HepG2 (cell line): ENCODE data around the gene UTS2R. TPM values are rescaled to one million over a fixed set of nuclear protein-coding genes. Genes with fewer than 3 reads are reported as not detected.

Experiments
- NFE2L1 ChIP-seq: sonication (generic); formaldehyde crosslinking; IDR thresholded peaks from 2 replicates; pipeline ENCODE4 v1.4.0; 2020; ENCODE audit warnings: missing genetic modification reagents, mild to moderate bottlenecking, borderline replicate concordance
- TEAD3 ChIP-seq: optimal IDR thresholded peaks from 2 replicates; pipeline ENCODE3; 2016; ENCODE audit warnings: borderline replicate concordance
- YY1 ChIP-seq: IDR thresholded peaks from 2 replicates; pipeline ENCODE4 v1.6.1; 2011; ENCODE audit warnings: low read length, low read depth, moderate library complexity, mild to moderate bottlenecking; ENCODE audit not compliant: insufficient read depth, insufficient replicate concordance
- ZBTB7B ChIP-seq: sonication (generic); formaldehyde crosslinking; IDR thresholded peaks from 2 replicates; pipeline ENCODE4 v1.4.0; 2020; ENCODE audit warnings: missing genetic modification reagents
- ZC3H13 ChIP-seq: sonication (generic); formaldehyde crosslinking; IDR thresholded peaks from 2 replicates; pipeline ENCODE4 v1.8.1; 2023; ENCODE audit warnings: mild to moderate bottlenecking, missing genetic modification reagents, moderate library complexity
- ZFY ChIP-seq: sonication (generic); formaldehyde crosslinking; IDR thresholded peaks from 2 replicates; pipeline ENCODE4 v1.4.0; 2020; ENCODE audit warnings: missing genetic modification reagents
- ZNF143 ChIP-seq: sonication (generic); formaldehyde crosslinking; IDR thresholded peaks from 2 replicates; pipeline ENCODE4 v1.4.0; 2020; ENCODE audit warnings: missing genetic modification reagents
- ZNF260 ChIP-seq: sonication (generic); formaldehyde crosslinking; IDR thresholded peaks from 2 replicates; pipeline ENCODE4 v1.4.0; 2020; ENCODE audit warnings: missing genetic modification reagents, low read depth, mild to moderate bottlenecking, borderline replicate concordance
- ZNF331 ChIP-seq: sonication (generic); formaldehyde crosslinking; IDR thresholded peaks from 2 replicates; pipeline ENCODE4 v1.4.0; 2020; ENCODE audit warnings: missing genetic modification reagents
- ZNF354B ChIP-seq: sonication (generic); formaldehyde crosslinking; IDR thresholded peaks from 2 replicates; pipeline ENCODE4 v1.8.0; 2022; ENCODE audit warnings: mild to moderate bottlenecking, missing genetic modification reagents
- ZNF605 ChIP-seq: sonication (generic); formaldehyde crosslinking; IDR thresholded peaks from 2 replicates; pipeline ENCODE4 v1.8.0; 2022; ENCODE audit warnings: mild to moderate bottlenecking, missing genetic modification reagents
- ZNF670 ChIP-seq: sonication (generic); formaldehyde crosslinking; IDR thresholded peaks from 2 replicates; pipeline ENCODE4 v1.8.0; 2022; ENCODE audit warnings: mild to moderate bottlenecking, missing genetic modification reagents, borderline replicate concordance
- ZNF780A ChIP-seq: sonication (generic); formaldehyde crosslinking; IDR thresholded peaks from 2 replicates; pipeline ENCODE4 v1.8.0; 2022; ENCODE audit warnings: mild to moderate bottlenecking, missing genetic modification reagents, moderate library complexity
- ZNF878 ChIP-seq: sonication (generic); formaldehyde crosslinking; IDR thresholded peaks from 2 replicates; pipeline ENCODE4 v1.8.1; 2023; ENCODE audit warnings: mild to moderate bottlenecking, missing genetic modification reagents, moderate library complexity
- ZSCAN22 ChIP-seq: sonication (generic); formaldehyde crosslinking; IDR thresholded peaks from 2 replicates; pipeline ENCODE4 v1.4.0; 2020; ENCODE audit warnings: mild to moderate bottlenecking, missing genetic modification reagents
- polyA plus RNA-seq, 8 experiments: library from polyadenylated mRNA; depleted of rRNA in 3 of 8; stranded (reverse) in 7 of 8; unstranded in 1 of 8; fragments of >200 nt; fragmentation: Illumina TruSeq in 4 of 8; extraction: Trizol in 4 of 8; gene quantifications; 2 replicates each; pipeline versions ENCODE4 v1.2.1 to v1.2.3, GENCODE V29; 2011 to 2016; ENCODE audit warnings: low read depth in 4 of 8, missing spikeins in 1 of 8, mixed read lengths in 1 of 8; ENCODE audit not compliant: insufficient read depth in 1 of 8
- total RNA-seq, 5 experiments: library from RNA; depleted of rRNA; stranded (reverse); fragments of >200 nt; fragmentation: Illumina TruSeq; extraction: Trizol; gene quantifications; 2 replicates each; pipeline ENCODE4 v1.2.3, GENCODE V29; 2016; ENCODE audit warnings: low read depth in 1 of 5
- TF ChIP-seq, protein P1 (sequence below): sonication (generic); formaldehyde crosslinking; IDR thresholded peaks from 2 replicates; pipeline ENCODE4 v1.4.0; 2020; ENCODE audit warnings: missing genetic modification reagents, borderline replicate concordance
- TF ChIP-seq, protein P2 (sequence below), 2 experiments: IDR thresholded peaks; 2 replicates each; pipeline ENCODE4 v1.6.1; 2011 to 2012; ENCODE audit warnings: low read length in 2 of 2, borderline replicate concordance in 1 of 2, low read depth in 1 of 2, mild to moderate bottlenecking in 1 of 2, moderate library complexity in 1 of 2
- TF ChIP-seq, protein P3 (sequence below): sonication (generic); formaldehyde crosslinking; IDR thresholded peaks from 2 replicates; pipeline ENCODE4 v1.4.0; 2020; ENCODE audit warnings: missing genetic modification reagents
- TF ChIP-seq, protein P4 (sequence below): sonication (generic); formaldehyde crosslinking; IDR thresholded peaks from 2 replicates; pipeline ENCODE4 v1.5.0; 2020; ENCODE audit warnings: missing genetic modification reagents, mild to moderate bottlenecking, borderline replicate concordance

The UTS2R gene
- total and polyA plus RNA-seq, 2 of the 13 experiments (the other 11 are each of a cell fraction or from before 2014, with no cell fraction given): 0.13 to 0.15 TPM

DNA sequence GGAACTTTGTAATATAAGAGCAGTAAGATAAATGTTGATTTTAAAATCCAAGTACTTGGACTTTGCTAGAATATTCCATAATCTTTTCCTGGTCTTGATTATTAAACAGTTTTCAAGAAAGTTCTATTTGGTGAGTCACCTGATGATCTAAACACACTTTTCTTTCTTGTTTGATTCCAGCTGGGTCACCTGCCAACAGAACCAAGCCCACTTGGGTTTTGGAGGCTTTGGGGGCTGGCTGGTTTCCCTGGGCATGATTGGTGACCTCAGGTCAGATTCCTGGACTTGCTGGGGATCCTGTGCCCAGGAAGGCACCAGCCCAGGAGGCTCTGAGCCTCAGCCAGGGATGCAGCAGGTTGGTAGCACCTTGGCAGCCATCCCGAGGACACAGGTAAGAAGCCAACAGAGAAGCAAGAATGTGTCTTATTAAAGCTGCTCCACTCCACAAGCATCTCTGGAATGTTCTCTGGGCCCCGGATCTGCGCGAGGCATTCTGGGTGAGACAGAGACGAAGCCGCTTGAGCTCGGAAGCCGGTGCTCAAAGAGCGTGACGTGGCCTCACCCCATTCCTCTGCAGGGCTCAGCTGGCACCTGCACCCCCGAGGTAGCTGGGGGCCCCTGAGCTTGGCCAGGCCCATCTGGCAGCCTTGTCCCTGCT is 15.7 kb upstream of the UTS2R start (continued):
- TF ChIP-seq NFE2L1 (CRISPR knock-in tag) (no peak), ZFY (CRISPR knock-in tag) (peak; percentile 27), ZC3H13 (CRISPR knock-in tag) (no peak), ZBTB7B (CRISPR knock-in tag) (no peak), ZNF605 (CRISPR knock-in tag) (peak; percentile 39; the same call in 1 of the 2 replicates), TEAD3 (CRISPR knock-in tag) (peak; percentile 77), ZSCAN22 (CRISPR knock-in tag) (no peak), ZNF260 (CRISPR knock-in tag) (no peak), ZNF878 (CRISPR knock-in tag) (no peak), YY1 (no peak), ZNF354B (no peak), ZNF780A (CRISPR knock-in tag) (no peak), ZNF331 (CRISPR knock-in tag) (no peak), ZNF143 (peak; percentile 81), ZNF670 (CRISPR knock-in tag) (no peak)
- TF ChIP-seq, protein P1, sequence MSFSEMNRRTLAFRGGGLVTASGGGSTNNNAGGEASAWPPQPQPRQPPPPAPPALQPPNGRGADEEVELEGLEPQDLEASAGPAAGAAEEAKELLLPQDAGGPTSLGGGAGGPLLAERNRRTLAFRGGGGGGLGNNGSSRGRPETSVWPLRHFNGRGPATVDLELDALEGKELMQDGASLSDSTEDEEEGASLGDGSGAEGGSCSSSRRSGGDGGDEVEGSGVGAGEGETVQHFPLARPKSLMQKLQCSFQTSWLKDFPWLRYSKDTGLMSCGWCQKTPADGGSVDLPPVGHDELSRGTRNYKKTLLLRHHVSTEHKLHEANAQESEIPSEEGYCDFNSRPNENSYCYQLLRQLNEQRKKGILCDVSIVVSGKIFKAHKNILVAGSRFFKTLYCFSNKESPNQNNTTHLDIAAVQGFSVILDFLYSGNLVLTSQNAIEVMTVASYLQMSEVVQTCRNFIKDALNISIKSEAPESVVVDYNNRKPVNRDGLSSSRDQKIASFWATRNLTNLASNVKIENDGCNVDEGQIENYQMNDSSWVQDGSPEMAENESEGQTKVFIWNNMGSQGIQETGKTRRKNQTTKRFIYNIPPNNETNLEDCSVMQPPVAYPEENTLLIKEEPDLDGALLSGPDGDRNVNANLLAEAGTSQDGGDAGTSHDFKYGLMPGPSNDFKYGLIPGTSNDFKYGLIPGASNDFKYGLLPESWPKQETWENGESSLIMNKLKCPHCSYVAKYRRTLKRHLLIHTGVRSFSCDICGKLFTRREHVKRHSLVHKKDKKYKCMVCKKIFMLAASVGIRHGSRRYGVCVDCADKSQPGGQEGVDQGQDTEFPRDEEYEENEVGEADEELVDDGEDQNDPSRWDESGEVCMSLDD: 0 out of 2 replicates have a peak, but pooled peaks have one; percentile 56
- TF ChIP-seq, protein P2, sequence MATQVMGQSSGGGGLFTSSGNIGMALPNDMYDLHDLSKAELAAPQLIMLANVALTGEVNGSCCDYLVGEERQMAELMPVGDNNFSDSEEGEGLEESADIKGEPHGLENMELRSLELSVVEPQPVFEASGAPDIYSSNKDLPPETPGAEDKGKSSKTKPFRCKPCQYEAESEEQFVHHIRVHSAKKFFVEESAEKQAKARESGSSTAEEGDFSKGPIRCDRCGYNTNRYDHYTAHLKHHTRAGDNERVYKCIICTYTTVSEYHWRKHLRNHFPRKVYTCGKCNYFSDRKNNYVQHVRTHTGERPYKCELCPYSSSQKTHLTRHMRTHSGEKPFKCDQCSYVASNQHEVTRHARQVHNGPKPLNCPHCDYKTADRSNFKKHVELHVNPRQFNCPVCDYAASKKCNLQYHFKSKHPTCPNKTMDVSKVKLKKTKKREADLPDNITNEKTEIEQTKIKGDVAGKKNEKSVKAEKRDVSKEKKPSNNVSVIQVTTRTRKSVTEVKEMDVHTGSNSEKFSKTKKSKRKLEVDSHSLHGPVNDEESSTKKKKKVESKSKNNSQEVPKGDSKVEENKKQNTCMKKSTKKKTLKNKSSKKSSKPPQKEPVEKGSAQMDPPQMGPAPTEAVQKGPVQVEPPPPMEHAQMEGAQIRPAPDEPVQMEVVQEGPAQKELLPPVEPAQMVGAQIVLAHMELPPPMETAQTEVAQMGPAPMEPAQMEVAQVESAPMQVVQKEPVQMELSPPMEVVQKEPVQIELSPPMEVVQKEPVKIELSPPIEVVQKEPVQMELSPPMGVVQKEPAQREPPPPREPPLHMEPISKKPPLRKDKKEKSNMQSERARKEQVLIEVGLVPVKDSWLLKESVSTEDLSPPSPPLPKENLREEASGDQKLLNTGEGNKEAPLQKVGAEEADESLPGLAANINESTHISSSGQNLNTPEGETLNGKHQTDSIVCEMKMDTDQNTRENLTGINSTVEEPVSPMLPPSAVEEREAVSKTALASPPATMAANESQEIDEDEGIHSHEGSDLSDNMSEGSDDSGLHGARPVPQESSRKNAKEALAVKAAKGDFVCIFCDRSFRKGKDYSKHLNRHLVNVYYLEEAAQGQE (IDR thresholded peaks at IDR 0.05; ENCODE audit: borderline replicate concordance in 1 of 2, low read depth in 1 of 2, low read length in 2 of 2): 0 out of 4 replicates have a peak, but pooled peaks of 1 of the 2 experiments have one; percentile 3
- TF ChIP-seq, protein P3, sequence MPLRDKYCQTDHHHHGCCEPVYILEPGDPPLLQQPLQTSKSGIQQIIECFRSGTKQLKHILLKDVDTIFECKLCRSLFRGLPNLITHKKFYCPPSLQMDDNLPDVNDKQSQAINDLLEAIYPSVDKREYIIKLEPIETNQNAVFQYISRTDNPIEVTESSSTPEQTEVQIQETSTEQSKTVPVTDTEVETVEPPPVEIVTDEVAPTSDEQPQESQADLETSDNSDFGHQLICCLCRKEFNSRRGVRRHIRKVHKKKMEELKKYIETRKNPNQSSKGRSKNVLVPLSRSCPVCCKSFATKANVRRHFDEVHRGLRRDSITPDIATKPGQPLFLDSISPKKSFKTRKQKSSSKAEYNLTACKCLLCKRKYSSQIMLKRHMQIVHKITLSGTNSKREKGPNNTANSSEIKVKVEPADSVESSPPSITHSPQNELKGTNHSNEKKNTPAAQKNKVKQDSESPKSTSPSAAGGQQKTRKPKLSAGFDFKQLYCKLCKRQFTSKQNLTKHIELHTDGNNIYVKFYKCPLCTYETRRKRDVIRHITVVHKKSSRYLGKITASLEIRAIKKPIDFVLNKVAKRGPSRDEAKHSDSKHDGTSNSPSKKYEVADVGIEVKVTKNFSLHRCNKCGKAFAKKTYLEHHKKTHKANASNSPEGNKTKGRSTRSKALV (CRISPR knock-in tag): 0 out of 2 replicates have a peak, but pooled peaks have one; percentile 24
- TF ChIP-seq, protein P4, sequence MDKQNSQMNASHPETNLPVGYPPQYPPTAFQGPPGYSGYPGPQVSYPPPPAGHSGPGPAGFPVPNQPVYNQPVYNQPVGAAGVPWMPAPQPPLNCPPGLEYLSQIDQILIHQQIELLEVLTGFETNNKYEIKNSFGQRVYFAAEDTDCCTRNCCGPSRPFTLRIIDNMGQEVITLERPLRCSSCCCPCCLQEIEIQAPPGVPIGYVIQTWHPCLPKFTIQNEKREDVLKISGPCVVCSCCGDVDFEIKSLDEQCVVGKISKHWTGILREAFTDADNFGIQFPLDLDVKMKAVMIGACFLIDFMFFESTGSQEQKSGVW (CRISPR knock-in tag): no peak
